WERI-Rb-1 (cell line): ENCODE results near the gene ABL2.

Experiments used
- DNase-seq: peaks from one replicate; pipeline ENCODE4 v3.0.0-alpha.2; 2020
- H3K27ac ChIP-seq: fragments of 250-450 bp; sonication (Bioruptor Pico); 2 replicates; pipeline ENCODE4 v1.5.1; 2020; ENCODE audit warnings: mild to moderate bottlenecking, moderate library complexity
- H3K27me3 ChIP-seq: fragments of 250-450 bp; sonication (Bioruptor Pico); 2 replicates; pipeline ENCODE4 v1.5.1; 2021; ENCODE audit warnings: mild to moderate bottlenecking, low read depth, moderate library complexity; ENCODE audit not compliant: insufficient read depth, severe bottlenecking
- H3K36me3 ChIP-seq: fragments of 250-450 bp; sonication (Bioruptor Pico); 2 replicates; pipeline ENCODE4 v1.5.1; 2020; ENCODE audit warnings: mild to moderate bottlenecking, moderate library complexity
- H3K4me3 ChIP-seq: 2 replicates; pipeline ENCODE4 v1.5.1; 2011; ENCODE audit warnings: low read depth, mild to moderate bottlenecking, control low read depth, low read length
- H3K9me3 ChIP-seq: fragments of 250-450 bp; sonication (Bioruptor Pico); 2 replicates; pipeline ENCODE4 v1.5.1; 2021; ENCODE audit warnings: mild to moderate bottlenecking, moderate library complexity; ENCODE audit not compliant: severe bottlenecking
- TF ChIP-seq, protein P1 (sequence below): IDR thresholded peaks from 2 replicates; pipeline ENCODE4 v1.5.1; 2011; ENCODE audit warnings: low read depth, mild to moderate bottlenecking, control low read depth, inconsistent platforms, low read length

ABL2 gene

GRCh38 chr1:179129702-179130473 is 99.6 kb downstream of the ABL2 start:
- H3K36me3 ChIP-seq, result peaks cover 35% of the 10 kb centered on the region
- H3K27me3 ChIP-seq, result no peaks in the 10 kb centered on the region
- H3K27ac ChIP-seq, result no peak overlapping the region
- no peak overlapping the region for H3K4me3 ChIP-seq
- peaks cover 4% of the 10 kb centered on the region for H3K9me3 ChIP-seq
- TF ChIP-seq, protein P1, sequence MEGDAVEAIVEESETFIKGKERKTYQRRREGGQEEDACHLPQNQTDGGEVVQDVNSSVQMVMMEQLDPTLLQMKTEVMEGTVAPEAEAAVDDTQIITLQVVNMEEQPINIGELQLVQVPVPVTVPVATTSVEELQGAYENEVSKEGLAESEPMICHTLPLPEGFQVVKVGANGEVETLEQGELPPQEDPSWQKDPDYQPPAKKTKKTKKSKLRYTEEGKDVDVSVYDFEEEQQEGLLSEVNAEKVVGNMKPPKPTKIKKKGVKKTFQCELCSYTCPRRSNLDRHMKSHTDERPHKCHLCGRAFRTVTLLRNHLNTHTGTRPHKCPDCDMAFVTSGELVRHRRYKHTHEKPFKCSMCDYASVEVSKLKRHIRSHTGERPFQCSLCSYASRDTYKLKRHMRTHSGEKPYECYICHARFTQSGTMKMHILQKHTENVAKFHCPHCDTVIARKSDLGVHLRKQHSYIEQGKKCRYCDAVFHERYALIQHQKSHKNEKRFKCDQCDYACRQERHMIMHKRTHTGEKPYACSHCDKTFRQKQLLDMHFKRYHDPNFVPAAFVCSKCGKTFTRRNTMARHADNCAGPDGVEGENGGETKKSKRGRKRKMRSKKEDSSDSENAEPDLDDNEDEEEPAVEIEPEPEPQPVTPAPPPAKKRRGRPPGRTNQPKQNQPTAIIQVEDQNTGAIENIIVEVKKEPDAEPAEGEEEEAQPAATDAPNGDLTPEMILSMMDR, result no peak
- DNase-seq, result no peak

DNA sequence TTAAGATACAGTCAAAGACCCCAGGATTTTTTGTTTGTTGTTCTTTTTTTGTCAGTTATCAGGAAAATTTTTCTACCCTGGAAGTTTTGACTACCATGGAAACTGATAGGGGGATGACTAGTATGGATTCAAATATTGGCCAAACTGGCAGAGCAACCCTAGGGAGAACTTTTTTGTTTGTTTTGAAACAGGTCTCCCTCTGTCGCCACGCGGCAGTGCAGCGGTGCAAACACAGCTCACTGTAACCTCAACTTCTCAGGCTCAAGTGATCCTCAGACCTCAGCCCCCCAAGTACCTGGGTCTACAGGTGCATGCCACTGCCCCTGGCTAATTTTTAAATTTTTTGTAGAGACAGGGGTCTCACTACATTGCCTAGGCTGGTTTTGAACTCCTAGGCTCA is 101.0 kb downstream of the ABL2 start:
- Histone ChIP-seq H3K36me3 (peaks cover 40% of the 10 kb centered on the region), H3K4me3 (no peak overlapping the region), H3K27ac (no peak overlapping the region), H3K9me3 (no peaks in the 10 kb centered on the region), H3K27me3 (no peaks in the 10 kb centered on the region)
- TF ChIP-seq, protein P1, result no peak
- no peak for DNase-seq

- Histone ChIP-seq H3K27me3 (no peaks in the 10 kb centered on the region), H3K36me3 (peaks cover 46% of the 10 kb centered on the region), H3K27ac (no peak overlapping the region), H3K4me3 (no peak overlapping the region), H3K9me3 (no peaks in the 10 kb centered on the region)
- DNase-seq, result no peak
- TF ChIP-seq, protein P1, result no peak
Observed at GRCh38 chr1:179127163-179127895, 102.1 kb downstream of the ABL2 start.

GRCh38 chr1:179126338-179127060 is 103.0 kb downstream of the ABL2 start:
- no peaks in the 10 kb centered on the region for H3K27me3 ChIP-seq
- no peak for DNase-seq
- TF ChIP-seq, protein P1, result no peak
- H3K4me3 ChIP-seq, result no peak overlapping the region
- no peaks in the 10 kb centered on the region for H3K9me3 ChIP-seq
- H3K36me3 ChIP-seq, result peaks cover 46% of the 10 kb centered on the region
- H3K27ac ChIP-seq, result no peak overlapping the region

GRCh38 chr1:179124873-179125272 is 104.6 kb downstream of the ABL2 start:
- Histone ChIP-seq H3K27me3 (no peaks in the 10 kb centered on the region), H3K36me3 (peaks cover 39% of the 10 kb centered on the region), H3K9me3 (no peaks in the 10 kb centered on the region), H3K27ac (no peak overlapping the region), H3K4me3 (no peak overlapping the region)
- DNase-seq, result no peak
- TF ChIP-seq, protein P1, result no peak
